ENCODE results near the gene GAS5. TPM values are rescaled to one million over a fixed set of nuclear protein-coding genes. Genes with fewer than 3 reads are reported as not detected.
A peak's percentile ranks its signal among the peaks of the same experiment; 100 is the strongest.

GAS5 gene
- total RNA-seq, 2 experiments from 2014 or later = 878 to 1,203 TPM

DNA sequence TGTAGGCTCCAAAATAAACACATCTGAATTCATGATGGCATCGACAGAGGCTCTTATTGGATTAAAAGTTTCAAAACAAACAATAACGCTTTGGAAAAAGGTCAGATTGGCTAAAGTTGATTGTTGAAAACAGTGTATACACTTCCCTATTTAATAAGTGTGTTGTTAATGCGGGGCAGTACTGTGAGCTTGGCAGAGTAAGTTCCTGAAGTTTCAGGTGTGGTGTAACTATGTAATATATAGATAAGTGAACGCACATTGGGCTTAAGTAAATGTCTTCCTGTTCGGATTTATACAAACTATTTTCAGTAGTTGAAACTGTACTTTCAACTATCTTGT lies 1.2 kb upstream of the GAS5 start:
- no peak for ATAC-seq
- peaks cover 60% of the 10 kb centered on the region for H3K36me3 Mint-ChIP-seq (ENCODE audit: low read depth)
- H3K4me1 Mint-ChIP-seq = peaks cover 55% of the 10 kb centered on the region

DNA sequence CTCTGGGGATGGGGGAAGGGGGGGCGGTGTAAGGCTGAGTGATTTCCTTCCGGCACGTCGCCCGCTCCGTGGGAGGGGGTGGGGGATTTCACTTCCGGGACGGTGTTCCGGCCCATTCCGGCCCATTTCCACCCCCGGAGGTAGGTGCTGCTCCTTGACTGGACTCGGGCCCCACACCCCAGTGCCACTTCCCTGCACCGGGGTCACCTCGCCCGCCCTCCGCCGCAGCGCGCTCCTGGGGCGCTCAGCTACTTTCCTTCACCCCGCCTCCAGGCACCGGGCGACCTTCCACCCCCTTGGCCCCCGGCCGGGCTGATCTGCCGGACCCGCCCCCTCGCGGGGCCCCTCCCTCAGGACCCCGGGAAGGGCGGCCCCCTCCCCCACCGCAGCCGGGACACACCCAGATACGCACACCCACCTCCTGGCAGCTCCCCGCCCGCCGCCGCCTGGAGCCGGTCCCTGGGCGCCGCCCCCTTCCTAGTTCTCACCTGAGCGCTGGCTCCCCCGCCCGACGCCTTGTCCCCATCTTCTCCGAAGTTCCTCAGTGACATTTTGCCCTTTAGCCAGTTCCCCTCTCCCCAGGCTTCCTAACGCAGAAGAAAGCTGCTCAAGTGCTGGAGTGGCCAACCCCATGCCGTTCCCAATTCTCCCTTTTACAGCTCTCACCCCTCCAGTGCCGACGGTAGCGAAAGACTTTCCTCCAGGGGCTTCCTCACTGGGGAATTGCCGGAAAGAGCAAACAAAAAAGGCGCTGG lies 654 bp upstream of the GAS5 start, which contains the start of gene ZBTB37:
Gene ZBTB37 (plus strand): TSS at position 115 of the 755 bp plus-strand sequence. CDS start 1,846 bp downstream, outside the sequence.
- H3K4me1 Mint-ChIP-seq = peaks cover 60% of the 10 kb centered on the region
- intact Hi-C loops (cut with DNase I, micrococcal nuclease) = loop anchor here (1.0 to 10.0 kb wide), 13 partner anchors 44 to 1336 kb away; partner anchors contain the start of genes CENPL (in 2 of the 2), DARS2 (in 2 of the 2), KIAA0040 (in 2 of the 2) and KLHL20 (in 2 of the 2)

More for the DNA sequence above, 1.2 kb upstream of the GAS5 start:
- H3K9me3 Mint-ChIP-seq (ENCODE audit: low read depth) = no peaks in the 10 kb centered on the region
- no peak for DNase-seq
- H3K27me3 Mint-ChIP-seq = no peaks in the 10 kb centered on the region
- ChIA-PET CTCF (interaction anchor here (0.6 to 1.7 kb wide), 7 partner anchors 18 to 1050 kb away, joined by 3 to 5 read pairs (median 3); partner anchors contain the start of gene DARS2), POLR2A (interaction anchor here (1.0 to 1.9 kb wide), 4 partner anchors 43 to 1230 kb away, joined by 3 to 10 read pairs (median 4); partner anchors contain the start of gene RC3H1)
- intact Hi-C loops (cut with DNase I, micrococcal nuclease) = loop anchor here (2.0 to 10.0 kb wide), 8 partner anchors 154 to 1326 kb away; partner anchors contain the start of genes KIAA0040 (in 2 of the 2), RABGAP1L (in 2 of the 2), CACYBP (in 1 of the 2) and KLHL20 (in 1 of the 2)
- peak overlapping the region; percentile 91 for H3K4me3 Mint-ChIP-seq
- peak overlapping the region; percentile 96 for H3K27ac Mint-ChIP-seq

DNA sequence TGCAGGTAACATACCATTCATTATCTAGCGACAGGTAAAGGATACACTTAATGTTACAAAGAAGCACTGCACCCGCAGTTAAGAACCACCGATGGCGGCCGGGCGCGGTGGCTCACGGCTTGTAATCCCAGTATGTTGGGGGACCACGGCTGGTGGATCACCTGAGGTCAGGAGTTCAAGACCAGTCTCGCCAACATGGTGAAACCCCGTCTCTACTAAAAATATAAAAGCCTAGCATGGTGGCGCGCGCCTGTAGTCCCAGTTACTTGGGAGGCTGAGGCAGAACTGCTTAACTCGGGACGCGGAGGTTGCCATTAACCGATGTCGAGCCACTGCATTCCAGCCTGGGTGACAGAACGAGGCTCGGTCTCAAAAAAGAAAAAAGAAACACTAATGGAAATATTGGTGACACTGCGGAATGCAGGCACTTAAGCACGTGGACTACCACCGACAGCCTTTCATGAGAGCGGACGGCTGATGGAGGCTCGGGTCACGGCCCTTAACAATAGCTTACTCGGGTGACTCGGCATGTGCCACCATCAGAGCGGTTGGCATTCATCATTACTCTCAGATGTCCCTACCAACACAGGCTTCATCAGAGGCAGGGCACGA lies 542 bp downstream of the GAS5 start:
- intact Hi-C loops (cut with DNase I, micrococcal nuclease) = loop anchor here in 1 of 2 experiments (10.0 kb wide), 2 partner anchors 1158 to 1328 kb away; partner anchors contain the start of genes KIAA0040 and MRPS14
- H3K4me1 Mint-ChIP-seq = peaks cover 57% of the 10 kb centered on the region
- H3K27ac Mint-ChIP-seq = peak overlapping the region; percentile 97
- ChIA-PET POLR2A (interaction anchor here (0.7 kb wide), 1 partner anchor 10 kb away, joined by 3 read pairs; no protein-coding TSS in a partner anchor), CTCF (no interaction called here)
- H3K4me3 Mint-ChIP-seq = peak overlapping the region; percentile 91
- H3K36me3 Mint-ChIP-seq (ENCODE audit: low read depth) = peaks cover 67% of the 10 kb centered on the region
- ATAC-seq (no peak), DNase-seq (no peak)
- H3K9me3 Mint-ChIP-seq (ENCODE audit: low read depth) = no peaks in the 10 kb centered on the region
- H3K27me3 Mint-ChIP-seq = no peaks in the 10 kb centered on the region

More for the DNA sequence above, 654 bp upstream of the GAS5 start, which contains the start of gene ZBTB37:
- DNase-seq (peak; percentile 98), ATAC-seq (peak; percentile 61)
- H3K27me3 Mint-ChIP-seq = no peaks in the 10 kb centered on the region
- peak within 1 kb of the TSS; percentile 97 for H3K27ac Mint-ChIP-seq
- peak within 1 kb of the TSS; percentile 91 for H3K4me3 Mint-ChIP-seq
- H3K36me3 Mint-ChIP-seq (ENCODE audit: low read depth) = peaks cover 65% of the 10 kb centered on the region
- ChIA-PET POLR2A (interaction anchor here (0.6 to 1.9 kb wide), 13 partner anchors 10 to 1229 kb away, joined by 3 to 14 read pairs (median 3); partner anchors contain the start of genes CACYBP, CENPL, DARS2 and RC3H1), CTCF (interaction anchor here (0.6 to 1.7 kb wide), 9 partner anchors 19 to 1049 kb away, joined by 3 to 5 read pairs (median 3); partner anchors contain the start of gene DARS2)
- no peaks in the 10 kb centered on the region for H3K9me3 Mint-ChIP-seq (ENCODE audit: low read depth)

DNA sequence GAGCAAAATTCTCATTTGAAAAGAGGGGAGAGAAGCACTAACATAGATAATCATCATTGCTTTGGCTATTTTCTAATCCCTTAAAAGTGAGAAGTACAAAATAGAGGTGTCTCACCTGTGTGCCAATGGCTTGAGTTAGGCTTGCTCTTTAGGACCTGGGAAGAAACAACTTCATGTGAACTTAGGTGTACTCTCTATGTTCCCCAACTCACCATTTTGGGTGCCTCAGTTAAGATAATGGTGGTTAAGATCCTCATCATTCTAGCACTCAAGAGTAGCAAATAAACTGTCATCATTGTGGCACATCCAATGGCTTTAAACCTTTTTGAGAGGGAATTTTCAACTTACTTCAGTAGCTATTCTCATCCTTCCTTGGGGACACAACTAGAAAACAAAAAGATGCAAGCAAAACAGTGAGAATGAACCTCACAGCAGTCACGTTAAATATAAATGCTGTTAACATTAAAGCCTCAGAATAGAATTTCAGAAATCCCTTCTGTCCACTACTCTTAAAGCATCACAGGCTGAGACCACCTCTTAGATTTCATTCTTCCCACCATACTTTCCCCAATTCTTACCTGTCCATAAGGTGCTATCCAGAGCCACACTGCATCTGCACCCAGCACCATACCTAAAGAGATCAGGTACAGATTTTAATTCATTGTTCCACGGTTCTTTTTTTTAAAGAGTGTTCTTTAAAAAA lies 1.2 kb downstream of the GAS5 start:
- Mint-ChIP-seq H3K27ac (peak overlapping the region; percentile 97), H3K4me1 (peaks cover 56% of the 10 kb centered on the region), H3K27me3 (no peaks in the 10 kb centered on the region), H3K9me3 (ENCODE audit: low read depth) (no peaks in the 10 kb centered on the region), H3K4me3 (peak overlapping the region; percentile 91), H3K36me3 (ENCODE audit: low read depth) (peaks cover 72% of the 10 kb centered on the region)
- intact Hi-C loops (cut with DNase I, micrococcal nuclease) = loop anchor here in 1 of 2 experiments (10.0 kb wide), 2 partner anchors 1158 to 1328 kb away; partner anchors contain the start of genes KIAA0040 and MRPS14
- ChIA-PET CTCF (no interaction called here), POLR2A (interaction anchor here (2.1 kb wide), 1 partner anchor 390 kb away, joined by 9 read pairs; the partner anchor contains the start of gene PRDX6)
- ATAC-seq = no peak
- no peak for DNase-seq

DNA sequence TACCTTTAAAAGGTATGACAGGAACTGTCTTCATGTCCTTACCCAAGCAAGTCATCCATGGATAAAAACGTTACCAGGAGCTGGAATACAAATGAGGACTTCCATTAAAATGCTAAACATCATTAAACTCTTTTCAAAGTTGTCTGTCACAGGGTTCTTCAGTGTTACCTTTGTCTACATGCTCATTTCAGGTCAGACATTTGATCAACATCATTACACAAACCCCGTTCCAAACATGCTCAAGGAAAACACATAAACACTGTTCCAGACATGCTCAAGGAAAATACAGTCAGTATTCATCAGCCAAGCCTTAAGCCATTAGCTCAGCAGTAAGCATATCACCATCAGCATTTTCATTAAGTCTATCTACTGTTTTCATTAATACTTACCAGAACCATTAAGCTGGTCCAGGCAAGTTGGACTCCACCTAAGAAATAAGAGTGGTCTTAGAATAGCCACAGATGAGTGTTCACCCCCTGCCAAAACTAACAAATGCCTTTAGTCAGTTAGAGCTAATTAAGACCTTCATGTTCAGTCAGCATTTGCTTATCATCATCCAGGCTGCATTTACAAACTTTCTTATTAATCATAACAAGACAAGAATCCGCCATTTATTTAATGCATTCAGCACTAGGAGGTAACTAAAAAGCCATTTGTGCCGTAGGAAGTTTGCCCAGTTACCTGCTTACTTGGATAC lies 2.2 kb downstream of the GAS5 start:
- no peak for DNase-seq
- Mint-ChIP-seq H3K36me3 (ENCODE audit: low read depth) (peaks cover 63% of the 10 kb centered on the region), H3K9me3 (ENCODE audit: low read depth) (no peaks in the 10 kb centered on the region), H3K27me3 (no peaks in the 10 kb centered on the region), H3K27ac (peak overlapping the region; percentile 97), H3K4me1 (peaks cover 46% of the 10 kb centered on the region), H3K4me3 (peak overlapping the region; percentile 91)
- ChIA-PET POLR2A (interaction anchor here (0.6 to 2.1 kb wide), 3 partner anchors 8 to 389 kb away, joined by 3 to 9 read pairs (median 3); partner anchors contain the start of genes KLHL20 and PRDX6), CTCF (interaction anchor here (1.5 kb wide), 1 partner anchor 436 kb away, joined by 4 read pairs; no protein-coding TSS in a partner anchor)
- intact Hi-C loops (cut with DNase I, micrococcal nuclease) = loop anchor here in 1 of 2 experiments (10.0 kb wide), 2 partner anchors 1159 to 1329 kb away; partner anchors contain the start of genes KIAA0040 and MRPS14
- no peak for ATAC-seq

DNA sequence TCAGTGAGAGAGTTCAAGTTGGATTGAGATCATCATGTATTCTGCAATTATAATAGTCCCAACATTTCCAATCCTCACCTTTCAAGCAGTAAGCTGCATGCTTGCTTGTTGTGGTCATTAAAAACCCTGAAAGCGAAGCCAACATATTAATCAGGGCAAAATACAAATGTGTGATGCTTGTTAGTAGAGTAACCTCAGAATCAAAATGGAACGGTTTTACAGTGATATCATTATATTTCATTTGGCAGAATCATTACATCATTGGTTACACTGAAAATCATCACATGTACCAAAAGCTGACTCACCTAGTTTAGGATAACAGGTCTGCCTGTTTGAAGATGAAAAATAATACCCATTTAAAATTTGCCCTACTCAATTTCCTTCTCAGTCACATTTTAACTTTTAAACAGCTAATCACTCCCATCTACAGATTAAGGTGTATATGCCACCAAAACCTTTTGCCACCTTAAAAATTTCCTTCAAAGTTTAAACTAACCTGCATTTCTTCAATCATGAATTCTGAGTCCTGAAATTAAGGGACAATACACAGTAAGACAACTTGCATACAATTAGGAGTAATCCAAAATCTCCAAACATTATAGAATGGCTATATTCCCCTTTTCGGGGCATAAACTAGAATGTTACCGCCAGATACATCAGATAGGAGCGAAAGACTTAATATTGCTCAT lies 3.5 kb downstream of the GAS5 start:
- ChIA-PET CTCF (interaction anchor here (0.6 to 1.5 kb wide), 2 partner anchors 435 to 1322 kb away, joined by 4 read pairs; no protein-coding TSS in a partner anchor), POLR2A (interaction anchor here (0.6 to 2.1 kb wide), 5 partner anchors 13 to 388 kb away, joined by 3 to 12 read pairs (median 3); partner anchors contain the start of genes CENPL, DARS2, PRDX6 and RC3H1)
- Mint-ChIP-seq H3K4me1 (peaks cover 34% of the 10 kb centered on the region), H3K27me3 (no peaks in the 10 kb centered on the region), H3K9me3 (ENCODE audit: low read depth) (no peaks in the 10 kb centered on the region), H3K36me3 (ENCODE audit: low read depth) (peaks cover 63% of the 10 kb centered on the region), H3K4me3 (peak overlapping the region; percentile 91), H3K27ac (peak overlapping the region; percentile 97)
- intact Hi-C loops (cut with DNase I, micrococcal nuclease) = loop anchor here in 1 of 2 experiments (10.0 kb wide), 2 partner anchors 1160 to 1330 kb away; partner anchors contain the start of genes KIAA0040 and MRPS14
- no peak for ATAC-seq
- no peak for DNase-seq

DNA sequence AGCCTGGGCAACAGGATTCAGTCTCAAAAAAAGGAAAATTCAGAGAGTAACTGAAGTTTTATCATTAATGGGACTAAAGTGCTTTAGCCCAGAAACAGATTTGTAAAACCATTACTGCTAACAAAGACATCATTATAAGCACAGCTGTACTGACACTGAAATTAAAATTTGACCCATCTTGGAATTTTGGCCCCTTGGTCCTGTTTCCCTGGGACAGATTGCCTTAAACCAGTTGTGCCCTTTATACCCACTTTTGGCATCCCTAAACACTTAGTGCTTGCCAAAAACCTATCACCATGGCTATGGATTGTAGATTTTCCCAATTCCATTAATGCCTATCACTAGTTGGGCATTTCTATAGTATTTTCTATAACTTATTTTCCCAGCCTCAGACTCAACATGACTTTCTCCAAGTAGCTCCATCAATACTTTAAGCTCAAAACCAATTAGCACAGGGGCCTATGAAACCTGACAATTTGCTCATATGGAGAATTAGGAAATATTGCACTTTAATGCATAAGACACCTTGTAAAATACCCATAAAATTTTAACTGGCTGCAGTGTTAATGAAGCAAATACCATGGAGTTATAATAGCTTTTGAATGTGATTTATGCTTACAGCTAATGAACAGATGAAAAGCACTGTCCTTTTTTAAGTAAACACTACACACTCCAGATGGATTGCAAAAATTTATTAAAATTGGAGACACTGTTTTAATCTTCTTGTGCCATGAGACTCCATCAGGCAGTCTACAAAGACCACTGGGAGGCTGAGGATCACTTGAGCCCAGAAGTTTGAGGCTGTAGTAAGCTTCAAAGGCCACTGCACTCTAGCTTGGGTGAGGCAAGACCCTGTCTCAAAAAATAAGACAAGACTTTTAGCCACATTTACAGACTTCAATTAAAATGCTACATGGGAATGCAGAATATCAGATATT lies 4.3 kb downstream of the GAS5 start:
- intact Hi-C loops (cut with DNase I, micrococcal nuclease) = loop anchor here in 1 of 2 experiments (10.0 kb wide), 2 partner anchors 1161 to 1331 kb away; partner anchors contain the start of genes KIAA0040 and MRPS14
- Mint-ChIP-seq H3K4me3 (peak overlapping the region; percentile 91), H3K27me3 (no peaks in the 10 kb centered on the region), H3K9me3 (ENCODE audit: low read depth) (no peaks in the 10 kb centered on the region), H3K4me1 (peaks cover 26% of the 10 kb centered on the region), H3K27ac (peak overlapping the region; percentile 97), H3K36me3 (ENCODE audit: low read depth) (peaks cover 63% of the 10 kb centered on the region)
- DNase-seq (no peak), ATAC-seq (no peak)
- POLR2A ChIA-PET = interaction anchor here (0.6 to 1.1 kb wide), 4 partner anchors 12 to 159 kb away, joined by 3 to 4 read pairs (median 3); partner anchors contain the start of gene RC3H1
- CTCF ChIA-PET = interaction anchor here (0.6 to 0.9 kb wide), 3 partner anchors 18 to 1043 kb away, joined by 3 to 4 read pairs (median 4); no protein-coding TSS in a partner anchor

DNA sequence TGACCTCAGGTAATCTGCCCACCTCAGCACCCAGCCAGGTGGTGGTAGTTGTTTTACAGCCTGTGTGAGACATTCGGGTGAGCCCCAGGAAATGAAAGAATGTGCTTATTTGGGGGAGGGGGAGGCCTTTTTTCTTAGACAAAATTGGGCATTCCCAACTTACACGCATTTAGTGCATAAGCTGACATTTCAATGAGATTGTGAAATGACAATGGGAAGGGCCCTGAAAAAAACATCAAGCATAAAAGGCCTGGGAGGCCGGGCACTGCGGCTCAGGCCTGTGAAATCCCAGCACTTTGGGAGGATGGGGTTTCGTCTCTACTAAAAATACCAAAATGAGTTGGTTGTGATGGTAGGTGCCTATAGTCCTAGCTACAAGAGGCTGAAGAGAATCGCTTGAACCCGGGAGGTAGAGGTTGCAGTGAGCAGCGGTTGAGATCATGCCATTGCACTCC lies 5.0 kb downstream of the GAS5 start:
- CTCF ChIA-PET = interaction anchor here (0.9 kb wide), 1 partner anchor 17 kb away, joined by 4 read pairs; no protein-coding TSS in a partner anchor
- POLR2A ChIA-PET = interaction anchor here (0.8 to 1.7 kb wide), 3 partner anchors 7 to 159 kb away, joined by 3 to 5 read pairs (median 4); partner anchors contain the start of gene RC3H1
- H3K4me3 Mint-ChIP-seq = peak overlapping the region; percentile 91
- intact Hi-C loops (cut with DNase I, micrococcal nuclease) = loop anchor here in 1 of 2 experiments (10.0 kb wide), 2 partner anchors 1162 to 1332 kb away; partner anchors contain the start of genes KIAA0040 and MRPS14
- peaks cover 26% of the 10 kb centered on the region for H3K4me1 Mint-ChIP-seq
- peak overlapping the region; percentile 83 for H3K27ac Mint-ChIP-seq
- peaks cover 64% of the 10 kb centered on the region for H3K36me3 Mint-ChIP-seq (ENCODE audit: low read depth)
- ATAC-seq (peak; percentile 8), DNase-seq (no peak)
- no peaks in the 10 kb centered on the region for H3K9me3 Mint-ChIP-seq (ENCODE audit: low read depth)
- no peaks in the 10 kb centered on the region for H3K27me3 Mint-ChIP-seq
